ENCODE data around the gene ABHD2.

The ABHD2 gene

GRCh38 chr15:89209057-89209456 is 120.8 kb downstream of the ABHD2 start:
- Histone ChIP-seq H3K9ac (ENCODE audit: insufficient read length, low read depth) (no peak overlapping the region), H3K4me3 (ENCODE audit: insufficient read length, low read depth) (no peak overlapping the region), H3K9me3 (ENCODE audit: insufficient read depth, low read length) (no peaks in the 10 kb centered on the region), H3K27me3 (ENCODE audit: insufficient read depth, insufficient read length) (no peaks in the 10 kb centered on the region), H3K36me3 (ENCODE audit: insufficient read depth, insufficient read length, low read length) (no peaks in the 10 kb centered on the region), H3K4me1 (ENCODE audit: insufficient read depth, insufficient read length) (no peaks in the 10 kb centered on the region)
- no peak for TF ChIP-seq SUZ12 (IDR thresholded peaks at IDR 0.05; ENCODE audit: extremely low read depth, insufficient read depth, insufficient read length)
- no peak for TF ChIP-seq ZNF274 (IDR thresholded peaks at IDR 0.05; ENCODE audit: low read depth, low read length)
- no peak for TF ChIP-seq YY1 (IDR thresholded peaks at IDR 0.05; ENCODE audit: insufficient read depth, insufficient read length)
- DNase-seq (ENCODE audit: low read depth, low spot score): no peak

DNA sequence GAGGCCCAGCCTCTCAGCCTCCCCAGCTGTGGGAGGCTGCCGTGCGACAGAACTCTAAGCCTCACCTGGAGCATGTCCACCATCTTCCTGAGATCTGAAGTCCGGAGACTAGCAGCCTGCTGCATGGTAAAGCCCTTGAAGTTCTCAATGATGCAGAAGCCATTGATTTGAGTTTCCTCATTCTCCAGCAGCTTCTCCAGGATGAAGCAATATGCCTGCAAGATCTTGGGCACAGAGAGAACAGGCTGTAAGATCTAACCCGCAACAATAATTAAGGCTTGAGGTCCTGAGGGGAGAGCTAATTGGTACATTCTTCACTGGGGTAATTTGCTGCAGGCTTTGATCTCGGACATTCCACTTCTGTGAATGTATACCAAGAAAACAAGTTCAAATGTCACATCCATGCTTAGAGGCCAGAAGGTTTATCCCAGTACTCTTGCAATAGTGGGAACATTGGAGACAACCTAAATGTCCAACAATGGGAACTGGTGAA is 123.5 kb downstream of the ABHD2 start:
- Histone ChIP-seq H3K36me3 (ENCODE audit: insufficient read depth, insufficient read length, low read length) (no peaks in the 10 kb centered on the region), H3K4me1 (ENCODE audit: insufficient read depth, insufficient read length) (peaks cover under 1% of the 10 kb centered on the region), H3K4me3 (ENCODE audit: insufficient read length, low read depth) (no peak overlapping the region), H3K27me3 (ENCODE audit: insufficient read depth, insufficient read length) (no peaks in the 10 kb centered on the region), H3K9me3 (ENCODE audit: insufficient read depth, low read length) (no peaks in the 10 kb centered on the region), H3K9ac (ENCODE audit: insufficient read length, low read depth) (no peak overlapping the region)
- no peak for DNase-seq (ENCODE audit: low read depth, low spot score)
- no peak for TF ChIP-seq YY1 (IDR thresholded peaks at IDR 0.05; ENCODE audit: insufficient read depth, insufficient read length)
- TF ChIP-seq SUZ12 (IDR thresholded peaks at IDR 0.05; ENCODE audit: extremely low read depth, insufficient read depth, insufficient read length): no peak
- TF ChIP-seq ZNF274 (IDR thresholded peaks at IDR 0.05; ENCODE audit: low read depth, low read length): no peak

DNA sequence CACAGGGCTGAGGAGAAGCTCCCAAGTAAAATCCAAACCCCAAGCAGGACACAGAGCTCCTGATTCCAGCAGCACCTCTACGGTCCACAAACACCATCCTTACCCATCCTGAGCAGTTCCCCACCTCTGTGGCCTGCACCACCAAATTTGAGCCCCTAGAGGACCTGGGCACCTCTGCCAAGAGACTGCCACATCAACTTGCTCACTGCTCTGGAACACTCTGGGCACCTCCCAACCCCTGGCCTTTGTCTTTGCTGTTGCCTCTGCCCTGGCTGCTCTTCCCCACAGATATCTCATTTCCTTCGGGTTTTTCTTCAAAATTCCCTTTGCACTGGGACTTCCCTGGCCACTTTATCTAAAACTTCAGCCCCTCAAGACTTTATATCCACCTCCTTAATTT is 127.4 kb downstream of the ABHD2 start:
- Histone ChIP-seq H3K4me3 (ENCODE audit: insufficient read length, low read depth) (no peak overlapping the region), H3K9me3 (ENCODE audit: insufficient read depth, low read length) (no peaks in the 10 kb centered on the region), H3K36me3 (ENCODE audit: insufficient read depth, insufficient read length, low read length) (no peaks in the 10 kb centered on the region), H3K27me3 (ENCODE audit: insufficient read depth, insufficient read length) (no peaks in the 10 kb centered on the region), H3K4me1 (ENCODE audit: insufficient read depth, insufficient read length) (peaks cover 7% of the 10 kb centered on the region), H3K9ac (ENCODE audit: insufficient read length, low read depth) (no peak overlapping the region)
- DNase-seq (ENCODE audit: low read depth, low spot score): no peak
- TF ChIP-seq ZNF274 (IDR thresholded peaks at IDR 0.05; ENCODE audit: low read depth, low read length) (no peak), SUZ12 (IDR thresholded peaks at IDR 0.05; ENCODE audit: extremely low read depth, insufficient read depth, insufficient read length) (no peak)

- Histone ChIP-seq H3K4me1 (ENCODE audit: insufficient read depth, insufficient read length) (peaks cover 7% of the 10 kb centered on the region), H3K36me3 (ENCODE audit: insufficient read depth, insufficient read length, low read length) (no peaks in the 10 kb centered on the region), H3K27me3 (ENCODE audit: insufficient read depth, insufficient read length) (no peaks in the 10 kb centered on the region), H3K4me3 (ENCODE audit: insufficient read length, low read depth) (no peak overlapping the region), H3K9ac (ENCODE audit: insufficient read length, low read depth) (no peak overlapping the region), H3K9me3 (ENCODE audit: insufficient read depth, low read length) (no peaks in the 10 kb centered on the region)
- DNase-seq (ENCODE audit: low read depth, low spot score): no peak
- no peak for TF ChIP-seq YY1 (IDR thresholded peaks at IDR 0.05; ENCODE audit: insufficient read depth, insufficient read length)
These were observed 128.8 kb downstream of the ABHD2 start for GRCh38 chr15:89217031-89217430.

- H3K27me3 ChIP-seq (ENCODE audit: insufficient read depth, insufficient read length): no peaks in the 10 kb centered on the region
- H3K4me3 ChIP-seq (ENCODE audit: insufficient read length, low read depth): no peak overlapping the region
- no peak for TF ChIP-seq ZNF274 (IDR thresholded peaks at IDR 0.05; ENCODE audit: low read depth, low read length)
- no peak for TF ChIP-seq YY1 (IDR thresholded peaks at IDR 0.05; ENCODE audit: insufficient read depth, insufficient read length)
- TF ChIP-seq SUZ12 (IDR thresholded peaks at IDR 0.05; ENCODE audit: extremely low read depth, insufficient read depth, insufficient read length): no peak
- H3K9me3 ChIP-seq (ENCODE audit: insufficient read depth, low read length): no peaks in the 10 kb centered on the region
- H3K9ac ChIP-seq (ENCODE audit: insufficient read length, low read depth): no peak overlapping the region
- peaks cover 7% of the 10 kb centered on the region for H3K4me1 ChIP-seq (ENCODE audit: insufficient read depth, insufficient read length)
- no peaks in the 10 kb centered on the region for H3K36me3 ChIP-seq (ENCODE audit: insufficient read depth, insufficient read length, low read length)
- no peak for DNase-seq (ENCODE audit: low read depth, low spot score)
These were observed 129.6 kb downstream of the ABHD2 start for GRCh38 chr15:89217686-89218376.

DNA sequence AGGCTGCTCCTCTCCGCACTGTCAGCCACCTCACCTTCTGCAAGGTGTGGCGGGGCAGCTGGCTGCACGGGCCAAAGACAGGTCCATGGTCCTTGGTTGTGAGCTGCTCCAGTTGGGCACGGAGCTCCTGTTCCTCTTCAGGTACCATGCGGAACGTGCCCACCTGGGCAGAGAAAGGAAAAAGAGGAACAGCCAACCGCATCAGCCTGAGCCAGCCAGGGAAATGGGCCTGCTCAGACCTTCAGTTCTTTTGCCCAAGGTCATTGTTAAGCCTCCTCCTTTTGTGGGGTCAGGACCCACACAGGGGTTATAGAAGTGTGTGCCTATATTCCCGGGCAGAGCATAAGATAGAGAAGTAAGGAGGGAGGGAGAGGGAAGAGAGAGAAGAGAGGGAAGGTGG is 130.3 kb downstream of the ABHD2 start:
- Histone ChIP-seq H3K36me3 (ENCODE audit: insufficient read depth, insufficient read length, low read length) (no peaks in the 10 kb centered on the region), H3K9ac (ENCODE audit: insufficient read length, low read depth) (no peak overlapping the region), H3K9me3 (ENCODE audit: insufficient read depth, low read length) (no peaks in the 10 kb centered on the region), H3K27me3 (ENCODE audit: insufficient read depth, insufficient read length) (no peaks in the 10 kb centered on the region), H3K4me1 (ENCODE audit: insufficient read depth, insufficient read length) (peaks cover 7% of the 10 kb centered on the region), H3K4me3 (ENCODE audit: insufficient read length, low read depth) (no peak overlapping the region)
- no peak for DNase-seq (ENCODE audit: low read depth, low spot score)
- TF ChIP-seq ZNF274 (IDR thresholded peaks at IDR 0.05; ENCODE audit: low read depth, low read length): no peak
- TF ChIP-seq SUZ12 (IDR thresholded peaks at IDR 0.05; ENCODE audit: extremely low read depth, insufficient read depth, insufficient read length): no peak
- no peak for TF ChIP-seq YY1 (IDR thresholded peaks at IDR 0.05; ENCODE audit: insufficient read depth, insufficient read length)

DNA sequence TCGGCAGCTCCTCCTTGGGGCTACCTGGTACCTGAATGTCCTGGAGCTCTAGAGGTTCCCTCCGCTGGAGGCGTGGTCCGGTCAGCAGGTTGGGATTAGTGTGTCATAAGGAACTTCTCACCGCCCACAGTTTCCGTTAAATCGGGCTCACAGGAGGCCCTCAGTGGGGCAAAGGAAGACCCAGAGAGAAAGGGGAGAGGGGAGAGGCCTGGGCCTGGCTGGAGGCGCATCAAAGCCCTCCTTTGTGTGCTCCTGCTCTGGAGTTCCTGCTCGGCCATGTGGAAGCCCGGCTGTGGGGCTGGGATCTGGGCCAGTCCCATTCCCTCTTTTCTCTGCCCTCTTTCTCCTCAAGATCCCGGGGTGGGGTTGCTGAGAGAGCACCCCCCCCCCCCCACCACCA is 133.3 kb downstream of the ABHD2 start, which contains the start of gene RLBP1:
Gene RLBP1, minus strand, starts transcription at position 37 of the 400 bp plus-strand sequence. CDS start 2,604 bp downstream, outside the sequence.
- no peak for DNase-seq (ENCODE audit: low read depth, low spot score)
- no peak within 1 kb of the TSS for H3K9ac ChIP-seq (ENCODE audit: insufficient read length, low read depth)
- no peak within 1 kb of the TSS for H3K4me3 ChIP-seq (ENCODE audit: insufficient read length, low read depth)
- H3K36me3 ChIP-seq (ENCODE audit: insufficient read depth, insufficient read length, low read length): no peaks in the 10 kb centered on the region
- no peaks in the 10 kb centered on the region for H3K9me3 ChIP-seq (ENCODE audit: insufficient read depth, low read length)
- H3K27me3 ChIP-seq (ENCODE audit: insufficient read depth, insufficient read length): no peaks in the 10 kb centered on the region
- TF ChIP-seq SUZ12 (IDR thresholded peaks at IDR 0.05; ENCODE audit: extremely low read depth, insufficient read depth, insufficient read length): no peak
- H3K4me1 ChIP-seq (ENCODE audit: insufficient read depth, insufficient read length): peaks cover 7% of the 10 kb centered on the region

Measured in NT2/D1 (cell line).